Measurements from ENCODE around the gene CADPS.

CADPS gene

GRCh38 chr3:62712746-62713145, 162.5 kb downstream of the CADPS start:
- ATAC-seq = peak; percentile 51; the same call in 2 of the 3 replicates
- no peak for TF ChIP-seq SNAI2 (CRISPR knock-in tag; IDR thresholded peaks at IDR 0.05)
- TF ChIP-seq CREB5 (CRISPR knock-in tag; IDR thresholded peaks at IDR 0.05; ENCODE audit: low read depth) = no peak
- no peak for TF ChIP-seq PATZ1 (CRISPR knock-in tag; IDR thresholded peaks at IDR 0.05; ENCODE audit: borderline replicate concordance)
- TF ChIP-seq RARB (CRISPR knock-in tag; IDR thresholded peaks at IDR 0.05) = no peak
- TF ChIP-seq CSDC2 (CRISPR knock-in tag; IDR thresholded peaks at IDR 0.05) = no peak
- TF ChIP-seq OSR1 (CRISPR knock-in tag; IDR thresholded peaks at IDR 0.05) = no peak
- TF ChIP-seq ZC3H10 (CRISPR knock-in tag; IDR thresholded peaks at IDR 0.05) = no peak
- no peak for TF ChIP-seq BACH2 (CRISPR knock-in tag; IDR thresholded peaks at IDR 0.05; ENCODE audit: borderline replicate concordance)
- no peak for TF ChIP-seq ZNF8 (CRISPR knock-in tag; IDR thresholded peaks at IDR 0.05)
- TF ChIP-seq ZNF565 (CRISPR knock-in tag; conservative IDR thresholded peaks at IDR 0.05; ENCODE audit: low read depth) = no peak
- no peak for TF ChIP-seq POU6F1 (CRISPR knock-in tag; IDR thresholded peaks at IDR 0.05; ENCODE audit: borderline replicate concordance, low read depth)
- no peak for TF ChIP-seq ESRRG (CRISPR knock-in tag; IDR thresholded peaks at IDR 0.05)
- no peak for TF ChIP-seq PPARA (CRISPR knock-in tag; IDR thresholded peaks at IDR 0.05; ENCODE audit: borderline replicate concordance)
- no peak for TF ChIP-seq GLIS3 (CRISPR knock-in tag; IDR thresholded peaks at IDR 0.05)
- no peak for TF ChIP-seq ARNTL (CRISPR knock-in tag; IDR thresholded peaks at IDR 0.05; ENCODE audit: borderline replicate concordance, low read depth)
- no peak for TF ChIP-seq TCF4 (CRISPR knock-in tag; IDR thresholded peaks at IDR 0.05; ENCODE audit: borderline replicate concordance)
- no peak for TF ChIP-seq ISL1 (CRISPR knock-in tag; IDR thresholded peaks at IDR 0.05)
- TF ChIP-seq ZFP3 (CRISPR knock-in tag; IDR thresholded peaks at IDR 0.05) = no peak
- TF ChIP-seq CSRNP3 (CRISPR knock-in tag; IDR thresholded peaks at IDR 0.05) = no peak
- no peak for TF ChIP-seq TSHZ2 (CRISPR knock-in tag; IDR thresholded peaks at IDR 0.05)

- ATAC-seq = no peak
- TF ChIP-seq TSHZ2 (CRISPR knock-in tag; IDR thresholded peaks at IDR 0.05) = no peak
- no peak for TF ChIP-seq CREB5 (CRISPR knock-in tag; IDR thresholded peaks at IDR 0.05; ENCODE audit: low read depth)
- no peak for TF ChIP-seq ZFP3 (CRISPR knock-in tag; IDR thresholded peaks at IDR 0.05)
- no peak for TF ChIP-seq CSDC2 (CRISPR knock-in tag; IDR thresholded peaks at IDR 0.05)
- no peak for TF ChIP-seq SNAI2 (CRISPR knock-in tag; IDR thresholded peaks at IDR 0.05)
- TF ChIP-seq PPARA (CRISPR knock-in tag; IDR thresholded peaks at IDR 0.05; ENCODE audit: borderline replicate concordance) = no peak
- TF ChIP-seq ZNF70 (CRISPR knock-in tag; IDR thresholded peaks at IDR 0.05) = no peak
- TF ChIP-seq CSRNP3 (CRISPR knock-in tag; IDR thresholded peaks at IDR 0.05) = no peak
- TF ChIP-seq OSR1 (CRISPR knock-in tag; IDR thresholded peaks at IDR 0.05) = no peak
- TF ChIP-seq BACH2 (CRISPR knock-in tag; IDR thresholded peaks at IDR 0.05; ENCODE audit: borderline replicate concordance) = no peak
- no peak for TF ChIP-seq ZNF565 (CRISPR knock-in tag; conservative IDR thresholded peaks at IDR 0.05; ENCODE audit: low read depth)
- TF ChIP-seq TOX (CRISPR knock-in tag; IDR thresholded peaks at IDR 0.05; ENCODE audit: borderline replicate concordance) = no peak
- TF ChIP-seq ISL1 (CRISPR knock-in tag; IDR thresholded peaks at IDR 0.05) = no peak
- no peak for TF ChIP-seq ZFP30 (CRISPR knock-in tag; IDR thresholded peaks at IDR 0.05)
- no peak for TF ChIP-seq GLIS3 (CRISPR knock-in tag; IDR thresholded peaks at IDR 0.05)
- TF ChIP-seq RARB (CRISPR knock-in tag; IDR thresholded peaks at IDR 0.05) = no peak
- TF ChIP-seq ZNF8 (CRISPR knock-in tag; IDR thresholded peaks at IDR 0.05) = no peak
Observed at GRCh38 chr3:62710751-62711150, 164.5 kb downstream of the CADPS start.
